Liver (tissue), 9 donors: ENCODE measurements around the gene C15orf62. TPM values are rescaled to one million over a fixed set of nuclear protein-coding genes. Genes with fewer than 3 reads are reported as not detected.

Source experiments
- DNase-seq: peaks from one replicate; pipeline ENCODE4 v3.0.0-alpha.2; 2017; ENCODE audit warnings: low spot score
- H3K27ac ChIP-seq, 2 donors: one replicate each; pipeline ENCODE4 v1.7.0; 2013; ENCODE audit warnings: inconsistent platforms in 2 of 2, low read length in 2 of 2, control low read depth in 1 of 2, low read depth in 1 of 2, mild to moderate bottlenecking in 1 of 2
- H3K27me3 ChIP-seq, 4 donors: one replicate each; pipeline versions ENCODE4 v1.6.1 to v1.7.0; 2013; ENCODE audit warnings: low read length in 3 of 4, inconsistent platforms in 1 of 4, mild to moderate bottlenecking in 1 of 4, moderate library complexity in 1 of 4; ENCODE audit not compliant: control insufficient read depth in 4 of 4, insufficient read depth in 4 of 4
- H3K36me3 ChIP-seq, 4 donors: one replicate each; pipeline versions ENCODE4 v1.6.1 to v1.7.0; 2013; ENCODE audit warnings: low read length in 3 of 4, mild to moderate bottlenecking in 3 of 4, low read depth in 1 of 4, moderate library complexity in 1 of 4; ENCODE audit not compliant: control insufficient read depth in 4 of 4, insufficient read depth in 3 of 4
- H3K4me1 ChIP-seq, 4 donors: one replicate each; pipeline versions ENCODE4 v1.6.1 to v1.7.0; 2013; ENCODE audit warnings: low read length in 3 of 4, mild to moderate bottlenecking in 3 of 4, moderate library complexity in 1 of 4; ENCODE audit not compliant: control insufficient read depth in 4 of 4, insufficient read depth in 4 of 4
- H3K4me3 ChIP-seq, 3 donors: one replicate each; pipeline versions ENCODE4 v1.6.1 to v1.7.0; 2013; ENCODE audit warnings: low read length in 3 of 3, control low read depth in 1 of 3, low read depth in 1 of 3, mild to moderate bottlenecking in 1 of 3
- H3K9ac ChIP-seq, 2 donors: one replicate each; pipeline ENCODE4 v1.7.0; 2013; ENCODE audit warnings: low read length in 2 of 2, mild to moderate bottlenecking in 2 of 2, moderate library complexity in 2 of 2, control low read depth in 1 of 2, low read depth in 1 of 2
- H3K9me3 ChIP-seq, 4 donors: one replicate each; pipeline versions ENCODE4 v1.6.1 to v1.7.0; 2013; ENCODE audit warnings: low read length in 3 of 4; ENCODE audit not compliant: control insufficient read depth in 4 of 4
- GABPA ChIP-seq, 2 donors: IDR thresholded peaks in 1 of 2; conservative IDR thresholded peaks in 1 of 2; 2 replicates each; pipeline ENCODE4 v1.6.1; 2016; ENCODE audit warnings: antibody characterized with exemption in 2 of 2, mild to moderate bottlenecking in 1 of 2, moderate library complexity in 1 of 2
- HNF4A ChIP-seq, 2 donors: conservative IDR thresholded peaks; 2 replicates each; pipeline ENCODE4 v1.6.1; 2016; ENCODE audit warnings: antibody characterized with exemption in 2 of 2, mild to moderate bottlenecking in 2 of 2
- JUND ChIP-seq, 2 donors: IDR thresholded peaks; 2 replicates each; pipeline ENCODE4 v1.6.1; 2016; ENCODE audit warnings: antibody characterized with exemption in 2 of 2
- RAD21 ChIP-seq, 2 donors: IDR thresholded peaks; 2 replicates each; pipeline ENCODE4 v1.6.1; 2016; ENCODE audit warnings: antibody characterized with exemption in 2 of 2, mild to moderate bottlenecking in 2 of 2
- RXRA ChIP-seq, 2 donors: IDR thresholded peaks; 2 replicates each; pipeline ENCODE4 v1.6.1; 2017 to 2018; ENCODE audit warnings: antibody characterized with exemption in 2 of 2, mild to moderate bottlenecking in 1 of 2
- TAF1 ChIP-seq: conservative IDR thresholded peaks from 2 replicates; pipeline ENCODE4 v1.6.1; 2016; ENCODE audit warnings: antibody characterized with exemption, mild to moderate bottlenecking
- WGBS: extraction: QIAGEN DNeasy Blood & Tissue Kit; methylation state at CpG from one replicate; pipeline ENCODE4 v1.1.7; 2013; 5-methylcytosine and 5-hydroxymethylcytosine counted together
- polyA plus RNA-seq, 2 donors: library from polyadenylated mRNA; stranded (reverse) in 1 of 2; unstranded in 1 of 2; fragments of 200-250 nt in 1 of 2; fragments of >200 nt in 1 of 2; fragmentation: Nextera tagmentation in 1 of 2; extraction: Ambion mirVana in 1 of 2; gene quantifications; one replicate each; pipeline versions ENCODE4 v1.2.1 to v1.2.3, GENCODE V29; 2013 to 2015
- total RNA-seq, 2 donors: library from RNA; depleted of rRNA; stranded (reverse); fragments of >200 nt; gene quantifications; one replicate each; pipeline ENCODE4 v1.2.3, GENCODE V29; 2014
- TF ChIP-seq, protein P1 (sequence below): fragments of 150-350 bp; IDR thresholded peaks from 2 replicates; pipeline ENCODE4 v1.5.1; 2017; ENCODE audit warnings: improper control_type of control experiment, low read depth, low read length; ENCODE audit not compliant: missing input control
- TF ChIP-seq, protein P2 (sequence below): IDR thresholded peaks from 2 replicates; pipeline ENCODE4 v1.6.1; 2016; ENCODE audit warnings: antibody characterized with exemption
- donor health status: healthy.
- donor health status: healthy.
- donor health status: healthy.
- donor health status: healthy.
- donor health status: healthy.

Gene C15orf62
- total and polyA plus RNA-seq, 4 donors, result 0.19 to 0.92 (median 0.59) TPM

DNA sequence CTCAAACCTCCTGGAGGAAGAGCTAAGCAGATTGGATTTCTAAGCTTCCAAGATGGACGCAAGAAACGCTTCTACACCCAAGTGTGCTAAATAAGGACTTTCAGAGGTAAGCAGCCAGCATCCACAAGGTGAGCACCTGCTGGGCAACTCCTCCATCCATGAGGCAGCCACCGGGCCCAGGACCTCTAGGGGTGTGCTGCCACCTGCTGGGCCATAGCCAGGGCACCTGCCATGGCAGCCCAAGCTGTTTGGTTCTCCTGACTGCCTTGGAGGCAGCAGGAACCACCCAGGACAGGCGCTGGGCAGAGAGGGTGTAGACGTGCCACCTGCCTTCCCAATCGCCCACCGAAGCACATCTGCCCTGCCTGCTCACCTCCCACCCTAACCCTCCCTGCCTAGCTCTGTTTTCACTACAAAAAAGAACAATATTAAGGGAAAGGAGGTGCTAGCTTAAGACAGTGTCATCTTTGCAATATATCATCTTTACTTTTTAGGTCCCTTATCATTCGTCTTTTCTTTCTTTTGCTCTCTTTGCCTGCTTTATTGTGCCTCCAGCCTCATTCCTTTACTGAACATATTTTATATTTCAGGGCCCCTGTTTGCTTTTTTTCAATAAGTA, 12.9 kb downstream of the C15orf62 start:
- peaks cover 0 to 13% (median 8%) of the 10 kb centered on the region in 4 donors for H3K4me1 ChIP-seq
- peaks cover 4 to 14% (median 10%) of the 10 kb centered on the region in 4 donors for H3K36me3 ChIP-seq
- H3K4me3 ChIP-seq, result no peak overlapping the region
- peak in 1 of 2 donors; percentile 22 for TF ChIP-seq RXRA (IDR thresholded peaks at IDR 0.05)
- no peak for TF ChIP-seq GABPA (IDR thresholded peaks at IDR 0.05 in 1 of 2, conservative IDR thresholded peaks at IDR 0.05 in 1 of 2)
- TF ChIP-seq, protein P1, sequence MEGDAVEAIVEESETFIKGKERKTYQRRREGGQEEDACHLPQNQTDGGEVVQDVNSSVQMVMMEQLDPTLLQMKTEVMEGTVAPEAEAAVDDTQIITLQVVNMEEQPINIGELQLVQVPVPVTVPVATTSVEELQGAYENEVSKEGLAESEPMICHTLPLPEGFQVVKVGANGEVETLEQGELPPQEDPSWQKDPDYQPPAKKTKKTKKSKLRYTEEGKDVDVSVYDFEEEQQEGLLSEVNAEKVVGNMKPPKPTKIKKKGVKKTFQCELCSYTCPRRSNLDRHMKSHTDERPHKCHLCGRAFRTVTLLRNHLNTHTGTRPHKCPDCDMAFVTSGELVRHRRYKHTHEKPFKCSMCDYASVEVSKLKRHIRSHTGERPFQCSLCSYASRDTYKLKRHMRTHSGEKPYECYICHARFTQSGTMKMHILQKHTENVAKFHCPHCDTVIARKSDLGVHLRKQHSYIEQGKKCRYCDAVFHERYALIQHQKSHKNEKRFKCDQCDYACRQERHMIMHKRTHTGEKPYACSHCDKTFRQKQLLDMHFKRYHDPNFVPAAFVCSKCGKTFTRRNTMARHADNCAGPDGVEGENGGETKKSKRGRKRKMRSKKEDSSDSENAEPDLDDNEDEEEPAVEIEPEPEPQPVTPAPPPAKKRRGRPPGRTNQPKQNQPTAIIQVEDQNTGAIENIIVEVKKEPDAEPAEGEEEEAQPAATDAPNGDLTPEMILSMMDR, result peak; percentile 83
- TF ChIP-seq RAD21 (IDR thresholded peaks at IDR 0.05), result peak; percentile 90 to 98
- H3K27me3 ChIP-seq, result no peaks in the 10 kb centered on the region
- no peak overlapping the region for H3K9ac ChIP-seq
- no peaks in the 10 kb centered on the region for H3K9me3 ChIP-seq
- peak; percentile 81 for DNase-seq
- 45% methylated on average over 8 of the region's 8 CpGs for WGBS
- no peak overlapping the region for H3K27ac ChIP-seq

DNA sequence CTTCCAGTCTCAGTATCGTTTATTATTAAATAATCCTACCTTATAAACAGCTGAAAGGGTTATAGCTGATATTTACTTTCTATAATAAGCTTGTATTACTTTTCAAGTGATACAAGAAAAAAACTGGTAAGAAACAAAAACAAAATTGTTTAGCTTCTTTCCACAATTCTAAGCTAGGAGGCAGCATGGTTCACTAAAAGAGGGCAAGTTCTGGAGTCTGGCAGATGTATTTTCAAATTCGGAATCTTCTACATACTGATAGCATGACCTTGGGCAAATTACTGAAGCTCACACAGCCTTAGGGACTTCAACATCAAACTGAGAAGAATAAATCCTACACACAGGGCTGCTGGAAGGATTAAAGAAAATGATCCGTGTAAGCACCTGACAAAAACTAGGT, 15.4 kb downstream of the C15orf62 start:
- Histone ChIP-seq H3K27ac (no peak overlapping the region), H3K9ac (no peak overlapping the region)
- WGBS, result 60% methylated on average over 3 of the region's 3 CpGs

DNA sequence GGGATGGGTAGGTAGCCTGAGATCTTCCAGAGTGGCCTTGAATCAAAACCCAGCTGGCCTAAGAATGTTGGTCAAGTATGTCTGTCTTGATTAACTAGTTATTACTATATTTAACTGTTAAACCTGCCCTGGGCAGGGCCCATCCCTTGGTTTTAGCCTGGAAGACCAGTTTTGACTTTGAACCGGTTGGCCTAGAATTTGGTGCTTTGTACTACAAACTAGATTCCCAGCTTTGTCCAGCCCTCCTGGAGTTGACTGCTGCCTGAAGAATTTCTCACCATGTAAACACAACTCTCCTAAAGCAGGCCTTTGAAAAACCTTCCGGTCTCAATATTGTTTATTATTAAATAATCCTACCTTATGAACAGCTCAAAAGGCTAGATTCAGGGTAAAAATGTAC, 16.0 kb downstream of the C15orf62 start:
- no peaks in the 10 kb centered on the region for H3K27me3 ChIP-seq
- no peak for DNase-seq
- H3K4me3 ChIP-seq, result no peak overlapping the region
- TF ChIP-seq TAF1, result no peak
- peak in 1 of 2 donors; percentile 2 for TF ChIP-seq HNF4A (conservative IDR thresholded peaks at IDR 0.05)
- no peaks in the 10 kb centered on the region for H3K9me3 ChIP-seq
- WGBS, result 65% methylated on average over 2 of the region's 2 CpGs
- H3K27ac ChIP-seq, result no peak overlapping the region
- no peaks in the 10 kb centered on the region for H3K36me3 ChIP-seq
- peaks cover 0 to 16% (median 8%) of the 10 kb centered on the region in 4 donors for H3K4me1 ChIP-seq
- H3K9ac ChIP-seq, result no peak overlapping the region

More for the DNA sequence above, 15.4 kb downstream of the C15orf62 start:
- H3K27me3 ChIP-seq, result no peaks in the 10 kb centered on the region
- peaks cover 0 to 16% (median 8%) of the 10 kb centered on the region in 4 donors for H3K4me1 ChIP-seq
- DNase-seq, result no peak
- no peaks in the 10 kb centered on the region for H3K9me3 ChIP-seq
- no peak overlapping the region for H3K4me3 ChIP-seq
- H3K36me3 ChIP-seq, result no peaks in the 10 kb centered on the region
- no peak for TF ChIP-seq JUND (IDR thresholded peaks at IDR 0.05)
- TF ChIP-seq RAD21 (IDR thresholded peaks at IDR 0.05), result peak; percentile 64 to 68
- TF ChIP-seq, protein P2, sequence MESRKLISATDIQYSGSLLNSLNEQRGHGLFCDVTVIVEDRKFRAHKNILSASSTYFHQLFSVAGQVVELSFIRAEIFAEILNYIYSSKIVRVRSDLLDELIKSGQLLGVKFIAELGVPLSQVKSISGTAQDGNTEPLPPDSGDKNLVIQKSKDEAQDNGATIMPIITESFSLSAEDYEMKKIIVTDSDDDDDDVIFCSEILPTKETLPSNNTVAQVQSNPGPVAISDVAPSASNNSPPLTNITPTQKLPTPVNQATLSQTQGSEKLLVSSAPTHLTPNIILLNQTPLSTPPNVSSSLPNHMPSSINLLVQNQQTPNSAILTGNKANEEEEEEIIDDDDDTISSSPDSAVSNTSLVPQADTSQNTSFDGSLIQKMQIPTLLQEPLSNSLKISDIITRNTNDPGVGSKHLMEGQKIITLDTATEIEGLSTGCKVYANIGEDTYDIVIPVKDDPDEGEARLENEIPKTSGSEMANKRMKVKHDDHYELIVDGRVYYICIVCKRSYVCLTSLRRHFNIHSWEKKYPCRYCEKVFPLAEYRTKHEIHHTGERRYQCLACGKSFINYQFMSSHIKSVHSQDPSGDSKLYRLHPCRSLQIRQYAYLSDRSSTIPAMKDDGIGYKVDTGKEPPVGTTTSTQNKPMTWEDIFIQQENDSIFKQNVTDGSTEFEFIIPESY, result no peak
